ENCODE measurements around the gene EMID1. TPM values are rescaled to one million over a fixed set of nuclear protein-coding genes. Genes with fewer than 3 reads are reported as not detected.

Gene EMID1
- polyA plus RNA-seq, 1 of the 3 experiments (the other 2 are of a cell fraction) = 1.1 TPM

DNA sequence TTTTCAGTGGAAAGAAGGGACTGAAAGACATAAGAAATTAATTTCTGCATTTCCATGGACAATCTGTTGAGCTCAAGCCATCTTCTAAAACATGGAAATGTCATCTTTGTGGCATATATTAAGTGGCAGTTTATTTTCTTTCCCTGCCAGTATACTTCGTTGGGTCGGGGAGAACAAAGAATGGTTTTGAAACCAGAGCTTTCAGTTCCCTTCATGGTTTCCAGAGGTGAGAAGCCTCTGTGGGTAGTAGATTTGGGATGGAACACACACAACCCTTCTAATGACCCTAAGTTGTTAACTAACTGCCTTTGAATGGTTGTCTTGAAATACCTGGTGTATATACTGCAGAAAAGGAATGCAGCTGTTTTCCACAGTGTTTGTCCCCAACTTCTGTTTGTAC is 83.1 kb downstream of the EMID1 start:
- Histone ChIP-seq H3K79me2 (ENCODE audit: insufficient read depth) (peaks cover 100% of the 10 kb centered on the region), H3K9me3 (no peaks in the 10 kb centered on the region), H3K4me1 (ENCODE audit: control insufficient read depth in 1 of 2, insufficient read depth in 2 of 2, low read depth in 1 of 2, low read length in 1 of 2) (no peaks in the 10 kb centered on the region), H3F3A (replicated peaks; ENCODE audit: insufficient read depth) (peaks cover 21% of the 10 kb centered on the region), H3K27me3 (ENCODE audit: insufficient read depth) (no peaks in the 10 kb centered on the region), H2AFZ (ENCODE audit: low read depth) (no peak overlapping the region), H4K20me1 (ENCODE audit: insufficient read depth) (peaks cover 86% of the 10 kb centered on the region), H3K36me3 (replicated peaks in 1 of 2; ENCODE audit: control insufficient read depth in 1 of 2, insufficient read depth in 2 of 2, low read length in 1 of 2) (peaks cover 77 to 98% of the 10 kb centered on the region in 2 experiments), H3K4me2 (no peak overlapping the region), H3K4me3 (ENCODE audit: low read depth in 2 of 2, low read length in 1 of 2) (no peak overlapping the region), H3K9ac (no peak overlapping the region), H3K9me2 (no peaks in the 10 kb centered on the region), H3K27ac (ENCODE audit: low read depth in 2 of 2, low read length in 1 of 2) (no peak overlapping the region)
- ChIA-PET POLR2A (interaction anchor here (0.6 kb wide), 1 partner anchor 14 kb away, joined by 3 read pairs; no protein-coding TSS in a partner anchor), CTCF (interaction anchor here (0.9 to 1.1 kb wide), 2 partner anchors 19 to 43 kb away, joined by 3 to 4 read pairs; no protein-coding TSS in a partner anchor)
- no peak for DNase-seq
- WGBS (ENCODE audit: low lambda C conversion rate) = 92% methylated on average over 2 of the region's 2 CpGs
- no peak for TF ChIP-seq FOSL2 (IDR thresholded peaks at IDR 0.05; ENCODE audit: borderline replicate concordance, low read depth)

DNA sequence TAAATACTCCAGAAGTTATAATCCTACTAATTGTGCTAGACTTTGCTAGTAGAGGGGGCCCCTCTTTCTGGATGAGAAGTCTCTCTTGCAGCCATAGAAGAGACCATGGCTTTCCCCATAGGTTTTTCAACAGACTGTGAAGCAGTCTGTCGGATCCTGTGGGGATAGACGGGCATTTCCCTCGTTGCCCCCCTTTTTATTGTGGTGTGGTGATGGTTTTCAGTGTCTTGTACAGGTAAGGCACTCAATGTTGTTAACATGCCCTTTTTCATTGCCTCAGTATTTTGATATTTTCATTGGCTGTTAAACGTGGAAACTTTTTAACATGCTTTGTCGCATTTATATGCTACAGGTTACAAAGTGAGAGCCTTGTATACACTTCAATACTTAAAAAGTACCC is 84.4 kb downstream of the EMID1 start:
- Histone ChIP-seq H3K27me3 (ENCODE audit: insufficient read depth) (no peaks in the 10 kb centered on the region), H4K20me1 (ENCODE audit: insufficient read depth) (peaks cover 81% of the 10 kb centered on the region), H3K4me3 (ENCODE audit: low read depth in 2 of 2, low read length in 1 of 2) (no peak overlapping the region), H3K9me3 (no peaks in the 10 kb centered on the region), H3K9ac (no peak overlapping the region), H3K4me1 (ENCODE audit: control insufficient read depth in 1 of 2, insufficient read depth in 2 of 2, low read depth in 1 of 2, low read length in 1 of 2) (no peaks in the 10 kb centered on the region), H3K79me2 (ENCODE audit: insufficient read depth) (peaks cover 94% of the 10 kb centered on the region), H3K27ac (ENCODE audit: low read depth in 2 of 2, low read length in 1 of 2) (no peak overlapping the region), H2AFZ (ENCODE audit: low read depth) (no peak overlapping the region), H3K36me3 (replicated peaks in 1 of 2; ENCODE audit: control insufficient read depth in 1 of 2, insufficient read depth in 2 of 2, low read length in 1 of 2) (peaks cover 73 to 98% of the 10 kb centered on the region in 2 experiments), H3F3A (replicated peaks; ENCODE audit: insufficient read depth) (peaks cover 24% of the 10 kb centered on the region), H3K4me2 (no peak overlapping the region), H3K9me2 (no peaks in the 10 kb centered on the region)
- ChIA-PET POLR2A (no interaction called here), CTCF (no interaction called here)
- 81% methylated on average over 5 of the region's 5 CpGs for WGBS (ENCODE audit: low lambda C conversion rate)
- DNase-seq = no peak
- TF ChIP-seq JUND (IDR thresholded peaks at IDR 0.05) (no peak), RXRA (IDR thresholded peaks at IDR 0.05; ENCODE audit: borderline replicate concordance, low read depth) (no peak), SIN3A (IDR thresholded peaks at IDR 0.05; ENCODE audit: borderline replicate concordance, low read depth, low read length) (no peak), RFX5 (IDR thresholded peaks at IDR 0.05; ENCODE audit: low read length) (no peak), TCF12 (IDR thresholded peaks at IDR 0.05) (no peak), NFIC (IDR thresholded peaks at IDR 0.05; ENCODE audit: borderline replicate concordance) (no peak), EZH2phosphoT487 (IDR thresholded peaks at IDR 0.05; ENCODE audit: borderline replicate concordance, low read depth) (no peak)
- TF ChIP-seq, protein P1, sequence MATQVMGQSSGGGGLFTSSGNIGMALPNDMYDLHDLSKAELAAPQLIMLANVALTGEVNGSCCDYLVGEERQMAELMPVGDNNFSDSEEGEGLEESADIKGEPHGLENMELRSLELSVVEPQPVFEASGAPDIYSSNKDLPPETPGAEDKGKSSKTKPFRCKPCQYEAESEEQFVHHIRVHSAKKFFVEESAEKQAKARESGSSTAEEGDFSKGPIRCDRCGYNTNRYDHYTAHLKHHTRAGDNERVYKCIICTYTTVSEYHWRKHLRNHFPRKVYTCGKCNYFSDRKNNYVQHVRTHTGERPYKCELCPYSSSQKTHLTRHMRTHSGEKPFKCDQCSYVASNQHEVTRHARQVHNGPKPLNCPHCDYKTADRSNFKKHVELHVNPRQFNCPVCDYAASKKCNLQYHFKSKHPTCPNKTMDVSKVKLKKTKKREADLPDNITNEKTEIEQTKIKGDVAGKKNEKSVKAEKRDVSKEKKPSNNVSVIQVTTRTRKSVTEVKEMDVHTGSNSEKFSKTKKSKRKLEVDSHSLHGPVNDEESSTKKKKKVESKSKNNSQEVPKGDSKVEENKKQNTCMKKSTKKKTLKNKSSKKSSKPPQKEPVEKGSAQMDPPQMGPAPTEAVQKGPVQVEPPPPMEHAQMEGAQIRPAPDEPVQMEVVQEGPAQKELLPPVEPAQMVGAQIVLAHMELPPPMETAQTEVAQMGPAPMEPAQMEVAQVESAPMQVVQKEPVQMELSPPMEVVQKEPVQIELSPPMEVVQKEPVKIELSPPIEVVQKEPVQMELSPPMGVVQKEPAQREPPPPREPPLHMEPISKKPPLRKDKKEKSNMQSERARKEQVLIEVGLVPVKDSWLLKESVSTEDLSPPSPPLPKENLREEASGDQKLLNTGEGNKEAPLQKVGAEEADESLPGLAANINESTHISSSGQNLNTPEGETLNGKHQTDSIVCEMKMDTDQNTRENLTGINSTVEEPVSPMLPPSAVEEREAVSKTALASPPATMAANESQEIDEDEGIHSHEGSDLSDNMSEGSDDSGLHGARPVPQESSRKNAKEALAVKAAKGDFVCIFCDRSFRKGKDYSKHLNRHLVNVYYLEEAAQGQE (IDR thresholded peaks at IDR 0.05; ENCODE audit: low read depth, low read length) = no peak
